HG02884 (cell line): ENCODE results near the gene LGALS14.
"Not testable (repeated sequence)": the region's sequence is repeated elsewhere in the genome, so short reads cannot be mapped to it uniquely, and the experiment has no call there.

Source experiments
- ATAC-seq: cut with Tn5 transposase; IDR thresholded peaks from one replicate; pipeline ENCODE4 v1.9.1; 2021; ENCODE audit warnings: mild to moderate bottlenecking, moderate library complexity; ENCODE audit not compliant: unreplicated experiment

LGALS14 gene

GRCh38 chr19:39692822-39693221, 11.5 kb upstream of the LGALS14 start:
- no peak for ATAC-seq

GRCh38 chr19:39695759-39696158, 8.5 kb upstream of the LGALS14 start:
- ATAC-seq = no peak

- ATAC-seq = no peak
These were observed 7.9 kb upstream of the LGALS14 start for GRCh38 chr19:39696387-39696786.

DNA sequence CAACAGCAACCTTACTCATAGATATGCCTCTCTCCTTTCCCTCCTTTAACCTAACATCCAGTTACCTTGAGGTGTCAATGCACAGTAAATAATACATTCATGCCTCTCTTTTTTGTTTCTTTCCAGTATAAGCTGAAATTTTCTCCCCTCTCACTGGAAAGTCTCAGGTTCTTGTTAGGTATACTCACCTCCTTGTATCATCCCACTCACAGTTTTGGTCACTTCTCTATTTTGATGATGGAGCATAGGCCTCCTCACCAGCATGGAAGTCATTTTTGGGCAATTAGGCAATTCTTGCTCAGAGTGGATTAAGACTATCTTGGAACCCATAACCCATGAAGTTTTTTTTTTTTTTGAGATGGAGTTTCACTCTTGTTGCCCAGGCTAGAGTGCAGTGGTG, 5.7 kb upstream of the LGALS14 start:
- no peak for ATAC-seq

- no peak for ATAC-seq
These were observed 3.0 kb upstream of the LGALS14 start for GRCh38 chr19:39701291-39701690.

GRCh38 chr19:39705578-39706188, 1.4 kb downstream of the LGALS14 start:
- ATAC-seq = no peak

DNA sequence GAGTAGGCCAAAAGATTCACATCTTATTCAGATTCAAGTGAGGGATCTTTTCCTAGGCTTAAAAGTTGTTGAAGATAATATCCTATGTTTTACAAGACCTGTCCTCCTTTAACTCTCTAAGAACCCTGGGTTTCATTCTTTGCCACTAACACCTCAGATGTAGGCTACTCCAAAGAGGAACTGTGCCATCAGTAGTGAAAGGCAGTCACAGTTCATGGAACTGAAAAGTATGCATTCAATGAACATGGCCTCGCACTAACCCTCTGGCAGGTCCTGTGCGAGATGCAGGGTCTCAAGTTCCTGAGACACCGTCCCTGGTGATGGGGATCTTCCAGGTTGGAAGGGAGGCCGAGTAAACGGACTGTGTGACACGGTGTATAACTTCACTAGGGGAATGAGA, 4.3 kb downstream of the LGALS14 start:
- ATAC-seq = no peak

- no peak for ATAC-seq
These were observed 5.0 kb downstream of the LGALS14 start for GRCh38 chr19:39709026-39709872.

DNA sequence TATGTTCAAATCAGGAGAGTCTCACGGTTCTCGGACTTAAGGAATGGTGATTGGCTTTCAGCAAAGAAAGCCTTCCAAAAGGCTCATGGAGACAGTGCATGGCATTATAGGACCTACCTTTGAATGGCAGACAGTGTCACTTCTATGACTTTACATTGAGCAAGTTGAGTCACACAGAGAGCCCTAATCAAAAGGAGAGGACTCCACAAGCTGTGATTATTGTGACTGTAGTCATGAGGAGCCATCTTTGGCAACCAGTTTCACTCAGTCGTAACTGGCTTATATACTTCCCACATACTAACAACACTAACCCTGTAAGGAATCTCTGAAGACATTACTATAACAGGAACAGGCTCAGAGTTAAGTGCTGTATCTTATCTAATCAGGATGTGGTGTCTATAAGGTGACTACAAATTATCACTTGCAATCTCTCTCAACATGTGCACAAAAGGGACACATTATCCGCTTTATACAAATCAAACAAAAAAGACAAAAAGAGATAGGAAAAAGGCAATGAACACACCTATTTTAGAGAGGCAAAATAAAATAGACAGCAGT, 6.1 kb downstream of the LGALS14 start:
- ATAC-seq = no peak

GRCh38 chr19:39720144-39720543, 15.9 kb downstream of the LGALS14 start:
- ATAC-seq = not testable (repeated sequence)

DNA sequence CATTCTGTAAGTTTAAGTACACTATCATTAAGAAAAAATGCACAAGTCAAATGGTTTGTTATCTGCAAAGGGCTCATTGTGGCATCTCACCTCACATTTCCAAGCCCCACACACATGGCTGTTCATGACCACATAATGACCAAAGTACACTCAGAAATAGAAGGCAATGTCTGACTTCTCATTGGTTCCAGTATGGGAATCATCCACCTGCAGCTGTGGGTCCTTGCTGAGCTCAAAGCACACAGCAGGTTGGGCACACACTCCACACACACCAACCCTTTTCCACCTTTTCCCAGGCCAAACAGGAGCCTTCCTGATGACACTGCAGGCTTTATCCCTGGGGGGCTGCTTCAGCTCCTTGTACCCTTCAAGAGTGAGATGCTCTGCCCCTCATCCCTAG, 21.7 kb downstream of the LGALS14 start:
- no peak for ATAC-seq

- ATAC-seq = no peak
These were observed 23.0 kb downstream of the LGALS14 start for GRCh38 chr19:39727070-39727800.

DNA sequence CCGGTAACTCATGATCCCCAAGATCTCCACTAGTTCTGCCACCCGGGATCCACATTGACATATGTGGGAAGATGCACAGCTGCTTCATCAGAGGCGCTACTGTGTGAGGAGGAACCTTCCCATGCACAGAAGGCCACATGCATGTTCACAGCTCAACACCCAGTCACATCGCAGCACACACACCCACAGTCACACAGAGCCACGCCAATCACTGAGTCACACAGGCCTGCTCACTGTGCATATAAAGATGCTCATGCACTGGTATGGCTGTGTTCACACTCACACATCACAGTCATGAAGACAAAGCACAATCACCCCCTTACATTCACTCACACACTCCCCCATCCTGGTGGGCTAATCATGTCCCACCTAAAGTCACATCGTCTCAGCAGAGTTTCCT, 23.8 kb downstream of the LGALS14 start:
- ATAC-seq = no peak

DNA sequence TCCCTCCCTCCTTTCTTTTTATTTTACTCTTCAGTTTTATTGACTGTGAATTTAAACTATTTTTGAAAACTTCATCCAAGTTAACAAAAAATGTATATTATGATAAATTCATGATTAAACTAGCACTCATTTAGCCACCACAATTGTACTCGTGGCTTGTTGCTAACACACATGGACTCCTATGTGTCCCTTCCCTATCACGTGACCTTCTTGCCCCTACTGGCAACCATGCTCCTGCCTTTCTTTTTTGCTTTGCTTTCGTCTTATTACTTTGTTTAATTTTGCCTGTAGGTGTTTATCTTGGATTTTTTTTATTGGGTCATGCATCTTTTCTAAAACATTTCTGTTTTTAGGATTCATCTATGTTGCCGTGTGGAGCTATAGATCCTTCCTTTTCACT, 25.3 kb downstream of the LGALS14 start:
- no peak for ATAC-seq

DNA sequence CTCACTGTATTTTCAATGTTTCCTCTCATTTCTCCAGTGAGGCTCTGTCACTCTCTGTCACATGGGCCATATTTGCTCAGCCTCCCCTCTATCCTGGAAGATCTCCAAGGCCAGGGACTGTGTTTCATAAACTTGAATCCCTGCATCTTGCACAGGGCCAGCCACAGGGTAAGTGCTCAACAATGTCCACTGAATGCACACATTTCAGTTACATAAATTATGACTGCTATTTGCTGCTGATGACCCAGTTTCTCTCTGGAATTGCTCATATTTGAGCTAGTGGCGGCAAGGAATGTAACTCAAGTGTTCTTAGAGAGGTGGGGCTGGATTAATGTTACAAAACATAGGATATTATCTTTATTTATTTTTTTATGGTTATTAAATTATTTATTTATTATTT, 27.4 kb downstream of the LGALS14 start:
- ATAC-seq = no peak

DNA sequence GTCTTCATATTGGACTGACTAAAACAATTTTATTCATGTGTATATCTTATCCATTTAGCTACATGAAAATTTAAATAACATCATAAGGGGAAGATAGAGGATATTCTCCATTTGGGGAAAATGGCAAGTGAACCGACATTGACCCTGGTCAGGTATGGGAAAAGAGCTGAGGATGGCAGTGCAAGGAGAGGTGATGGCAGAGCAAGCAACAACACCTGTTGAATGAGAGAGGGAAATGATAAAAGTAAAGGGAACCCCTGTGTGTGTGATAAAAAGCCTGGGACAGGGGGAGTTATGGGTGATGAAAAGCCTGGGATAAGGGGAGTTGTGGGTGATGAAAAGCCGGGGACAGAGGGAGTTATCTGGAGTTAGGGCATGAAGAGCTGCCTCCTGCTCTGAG, 29.6 kb downstream of the LGALS14 start:
- ATAC-seq = no peak

- ATAC-seq = no peak
These were observed 31.4 kb downstream of the LGALS14 start for GRCh38 chr19:39735688-39736087.

GRCh38 chr19:39736088-39736487, 31.8 kb downstream of the LGALS14 start:
- ATAC-seq = no peak

- ATAC-seq = no peak
These were observed 33.1 kb downstream of the LGALS14 start for GRCh38 chr19:39737351-39737750.

DNA sequence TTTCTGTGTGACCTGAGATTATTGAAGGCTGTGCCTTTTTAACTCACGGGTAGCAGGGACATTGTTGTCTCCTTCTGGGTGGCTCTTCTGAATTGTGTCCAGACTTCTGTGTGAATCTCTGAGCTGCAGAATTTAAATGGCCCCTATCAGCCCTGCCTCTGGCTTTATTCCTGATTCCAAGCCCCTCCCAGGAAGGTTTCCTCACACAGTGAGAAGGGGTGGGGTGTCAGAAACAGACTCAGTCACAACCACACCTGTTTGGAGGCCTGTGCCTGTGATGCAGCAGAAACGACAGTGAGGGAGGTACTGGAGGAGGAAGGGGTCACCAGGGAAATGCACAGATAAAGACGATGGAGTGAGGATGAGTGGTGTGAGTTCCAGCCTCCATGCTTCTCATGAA, 33.6 kb downstream of the LGALS14 start, which contains the start of gene CLC:
TSS of gene CLC (minus strand) at position 139 of the 400 bp plus-strand sequence. CDS start at position 62, 77 bp downstream.
- ATAC-seq = no peak

DNA sequence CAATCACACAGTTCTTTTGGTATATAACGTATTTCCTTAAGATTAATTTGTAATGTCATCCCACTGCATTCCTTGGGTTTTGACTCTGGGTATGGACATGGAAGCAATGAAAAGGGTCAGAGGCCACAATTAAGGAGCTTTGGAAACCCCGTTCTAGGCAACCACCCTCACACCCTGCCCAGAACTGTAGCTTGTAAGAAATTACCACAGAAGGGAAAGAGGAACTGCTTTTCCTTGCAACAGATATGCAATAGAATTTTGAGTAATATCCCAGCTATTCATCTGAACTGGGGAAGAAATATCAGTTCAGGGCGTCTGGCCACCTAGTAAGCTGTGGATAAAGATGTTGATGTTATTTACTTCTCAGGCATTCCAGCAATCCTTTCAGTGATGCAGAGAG, 34.5 kb downstream of the LGALS14 start:
- no peak for ATAC-seq
